Measurements from ENCODE around the gene OCEL1.

DNA sequence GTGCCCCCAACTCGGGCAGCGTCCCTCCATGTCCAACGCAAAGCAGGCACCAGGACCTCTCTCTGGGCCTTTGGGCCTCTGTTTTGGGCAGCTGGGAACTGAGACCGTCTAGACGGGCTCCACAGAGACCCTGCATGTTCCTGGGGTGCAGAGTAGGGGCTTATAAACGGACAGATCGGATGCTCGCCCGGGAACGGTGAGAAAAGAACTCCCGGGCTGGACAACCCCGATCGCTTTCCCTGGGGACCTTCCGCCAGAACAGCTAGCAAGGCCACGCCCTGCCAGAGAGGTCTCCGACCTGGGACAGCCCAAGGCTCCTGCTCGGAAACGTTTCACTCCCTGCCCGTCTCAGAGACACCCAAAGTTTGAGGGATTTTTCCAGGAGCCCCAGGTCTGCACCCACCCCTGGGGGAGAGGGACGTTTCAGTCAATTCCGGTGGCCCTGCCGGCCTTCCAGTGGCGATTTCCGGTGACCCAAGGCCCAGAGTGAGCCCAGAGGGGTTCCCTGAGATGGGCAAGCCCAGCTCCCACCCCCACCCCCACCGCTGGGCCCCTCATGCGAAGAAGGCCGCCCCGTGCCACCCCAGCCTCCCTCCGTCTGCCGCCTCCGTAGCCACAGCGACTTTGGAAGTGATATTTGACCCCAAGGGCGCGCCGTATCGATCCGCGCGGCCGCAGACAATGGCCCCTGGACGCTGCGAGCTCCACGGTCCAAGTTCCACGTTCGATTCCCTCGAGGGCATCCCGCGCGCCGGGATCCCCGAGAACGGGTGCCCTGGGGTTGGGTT is 18.0 kb downstream of the OCEL1 start:
- TF ChIP-seq, protein P1, sequence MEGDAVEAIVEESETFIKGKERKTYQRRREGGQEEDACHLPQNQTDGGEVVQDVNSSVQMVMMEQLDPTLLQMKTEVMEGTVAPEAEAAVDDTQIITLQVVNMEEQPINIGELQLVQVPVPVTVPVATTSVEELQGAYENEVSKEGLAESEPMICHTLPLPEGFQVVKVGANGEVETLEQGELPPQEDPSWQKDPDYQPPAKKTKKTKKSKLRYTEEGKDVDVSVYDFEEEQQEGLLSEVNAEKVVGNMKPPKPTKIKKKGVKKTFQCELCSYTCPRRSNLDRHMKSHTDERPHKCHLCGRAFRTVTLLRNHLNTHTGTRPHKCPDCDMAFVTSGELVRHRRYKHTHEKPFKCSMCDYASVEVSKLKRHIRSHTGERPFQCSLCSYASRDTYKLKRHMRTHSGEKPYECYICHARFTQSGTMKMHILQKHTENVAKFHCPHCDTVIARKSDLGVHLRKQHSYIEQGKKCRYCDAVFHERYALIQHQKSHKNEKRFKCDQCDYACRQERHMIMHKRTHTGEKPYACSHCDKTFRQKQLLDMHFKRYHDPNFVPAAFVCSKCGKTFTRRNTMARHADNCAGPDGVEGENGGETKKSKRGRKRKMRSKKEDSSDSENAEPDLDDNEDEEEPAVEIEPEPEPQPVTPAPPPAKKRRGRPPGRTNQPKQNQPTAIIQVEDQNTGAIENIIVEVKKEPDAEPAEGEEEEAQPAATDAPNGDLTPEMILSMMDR (IDR thresholded peaks at IDR 0.05): no peak
- TF ChIP-seq POLR2A (IDR thresholded peaks at IDR 0.05): no peak

All from lower leg skin (tissue), 3 donors.